Common myeloid progenitor, CD34-positive (primary cell): ENCODE measurements around the gene SP6.

Experiments
- CTCF ChIA-PET: fragments of 350-600 bp; sonication (Branson Sonifier 250); formaldehyde crosslinking; loops from one replicate; lab custom pipeline; 2021; ENCODE audit warnings: antibody characterized with exemption; lab: Charles Lee
- POLR2A ChIA-PET: fragments of 350-600 bp; sonication (Branson Sonifier 250); formaldehyde crosslinking; loops from one replicate; lab custom pipeline; 2021; ENCODE audit warnings: antibody characterized with exemption; lab: Charles Lee
- DNase-seq, 3 donors: peaks; one replicate each; pipeline versions ENCODE4 v3.0.0 to v3.0.0-alpha.2; 2013
- H3K27ac ChIP-seq, 2 experiments: 1 replicate in 1 of 2; 2 replicates in 1 of 2; pipeline ENCODE4 v1.7.0; 2013; ENCODE audit warnings: inconsistent platforms in 2 of 2, low read length in 2 of 2, mild to moderate bottlenecking in 2 of 2, low read depth in 1 of 2, moderate library complexity in 1 of 2; ENCODE audit not compliant: severe bottlenecking in 2 of 2, insufficient read depth in 1 of 2, poor library complexity in 1 of 2
- H3K27me3 ChIP-seq, 5 experiments: replicated peaks in 2 of 5; 1 replicate in 3 of 5; 2 replicates in 2 of 5; pipeline versions ENCODE4 v1.6.1 to v1.7.0; 2013; ENCODE audit warnings: low read length in 4 of 5, mild to moderate bottlenecking in 2 of 5, moderate library complexity in 2 of 5, inconsistent platforms in 1 of 5; ENCODE audit not compliant: insufficient read depth in 5 of 5, control insufficient read depth in 4 of 5
- H3K36me3 ChIP-seq, 4 experiments: 1 replicate in 2 of 4; 2 replicates in 2 of 4; pipeline versions ENCODE4 v1.6.1 to v1.7.0; 2013; ENCODE audit warnings: low read length in 3 of 4, control low read depth in 1 of 4, mild to moderate bottlenecking in 1 of 4; ENCODE audit not compliant: control insufficient read depth in 4 of 4, insufficient read depth in 4 of 4
- H3K4me1 ChIP-seq, 4 experiments: 1 replicate in 3 of 4; 2 replicates in 1 of 4; pipeline versions ENCODE4 v1.6.1 to v1.7.1; 2013; ENCODE audit warnings: low read length in 3 of 4, mild to moderate bottlenecking in 3 of 4, control low read depth in 1 of 4, inconsistent platforms in 1 of 4, moderate library complexity in 1 of 4; ENCODE audit not compliant: control insufficient read depth in 4 of 4, insufficient read depth in 4 of 4; ENCODE audit errors: control extremely low read depth in 1 of 4
- H3K4me3 ChIP-seq, 7 experiments: 1 replicate in 4 of 7; 2 replicates in 3 of 7; pipeline versions ENCODE4 v1.5.1 to v1.7.0; 2013; ENCODE audit warnings: mild to moderate bottlenecking in 7 of 7, low read length in 6 of 7, moderate library complexity in 6 of 7, inconsistent platforms in 2 of 7, low read depth in 2 of 7, control low read depth in 1 of 7; ENCODE audit not compliant: insufficient read depth in 4 of 7, control insufficient read depth in 1 of 7; ENCODE audit errors: extremely low read depth in 1 of 7
- H3K9me3 ChIP-seq, 5 experiments: 1 replicate in 4 of 5; 2 replicates in 1 of 5; pipeline versions ENCODE4 v1.6.1 to v1.7.1; 2013; ENCODE audit warnings: low read length in 4 of 5, mild to moderate bottlenecking in 2 of 5, inconsistent platforms in 1 of 5, low read depth in 1 of 5, moderate library complexity in 1 of 5; ENCODE audit not compliant: control insufficient read depth in 4 of 5, insufficient read depth in 2 of 5; ENCODE audit errors: control extremely low read depth in 1 of 5
- WGBS: methylation state at CpG from one replicate; pipeline ENCODE4 v1.1.5; 2013; ENCODE audit not compliant: insufficient coverage; 5-methylcytosine and 5-hydroxymethylcytosine counted together

SP6 gene

GRCh38 chr17:47829870-47830269 is 21.1 kb downstream of the SP6 start:
- Histone ChIP-seq H3K36me3 (peaks cover 17 to 29% (median 27%) of the 10 kb centered on the region in 4 experiments), H3K4me3 (peak overlapping the region in 1 of 7 experiments; percentile 91), H3K27ac (no peak overlapping the region), H3K4me1 (peaks cover 11 to 38% (median 34%) of the 10 kb centered on the region in 4 experiments), H3K9me3 (no peaks in the 10 kb centered on the region), H3K27me3 (no peaks in the 10 kb centered on the region)
- ChIA-PET CTCF (interaction anchor here (0.9 kb wide), 1 partner anchor 187 kb away, joined by 4 read pairs; no protein-coding TSS in a partner anchor), POLR2A (no interaction called here)
- 67% methylated on average over 1 of the region's 3 CpGs for WGBS
- no peak for DNase-seq

GRCh38 chr17:47823519-47823918 is 27.4 kb downstream of the SP6 start:
- H3K36me3 ChIP-seq = peaks cover 15 to 53% (median 47%) of the 10 kb centered on the region in 4 experiments
- no peaks in the 10 kb centered on the region for H3K9me3 ChIP-seq
- no peaks in the 10 kb centered on the region for H3K27me3 ChIP-seq
- DNase-seq = no peak
- H3K27ac ChIP-seq = no peak overlapping the region
- ChIA-PET CTCF (interaction anchor here (1.5 kb wide), 1 partner anchor 67 kb away, joined by 3 read pairs; no protein-coding TSS in a partner anchor), POLR2A (no interaction called here)
- WGBS = 92% methylated on average over 4 of the region's 4 CpGs
- H3K4me1 ChIP-seq = peaks cover 0 to 29% (median 23%) of the 10 kb centered on the region in 4 experiments
- no peak overlapping the region for H3K4me3 ChIP-seq

GRCh38 chr17:47822785-47823184 is 28.2 kb downstream of the SP6 start:
- no peak overlapping the region for H3K4me3 ChIP-seq

GRCh38 chr17:47821424-47822391 is 29.3 kb downstream of the SP6 start, which contains the start of gene OSBPL7:
OSBPL7 (minus strand) TSS chr17:47821794; CDS start chr17:47820278, 1,516 bp downstream.
- DNase-seq = peak; percentile 89 to 96 (median 94)
- POLR2A ChIA-PET = interaction anchor here (0.8 kb wide), 1 partner anchor 149 kb away, joined by 3 read pairs; the partner anchor contains the start of gene CDK5RAP3
- WGBS = 8% methylated on average over 12 of the region's 21 CpGs
- Histone ChIP-seq H3K4me1 (peaks cover 0 to 29% (median 23%) of the 10 kb centered on the region in 4 experiments), H3K36me3 (peaks cover 9 to 58% (median 46%) of the 10 kb centered on the region in 4 experiments), H3K27me3 (no peaks in the 10 kb centered on the region), H3K27ac (peak within 1 kb of the TSS; percentile 62 to 83), H3K4me3 (peak within 1 kb of the TSS; percentile 60 to 97 (median 89)), H3K9me3 (no peaks in the 10 kb centered on the region)
- CTCF ChIA-PET = interaction anchor here (0.7 to 2.2 kb wide), 10 partner anchors 9 to 70 kb away, joined by 3 to 11 read pairs (median 3); partner anchors contain the start of genes LRRC46, MRPL10 and SCRN2

More at GRCh38 chr17:47822785-47823184, 28.2 kb downstream of the SP6 start:
- peaks cover 0 to 29% (median 23%) of the 10 kb centered on the region in 4 experiments for H3K4me1 ChIP-seq
- 100% methylated on average over 4 of the region's 4 CpGs for WGBS
- CTCF ChIA-PET = interaction anchor here (0.8 to 2.2 kb wide), 5 partner anchors 8 to 68 kb away, joined by 3 to 11 read pairs (median 3); partner anchors contain the start of genes LRRC46, MRPL10 and SCRN2
- POLR2A ChIA-PET = no interaction called here
- H3K27ac ChIP-seq = no peak overlapping the region
- peaks cover 12 to 56% (median 48%) of the 10 kb centered on the region in 4 experiments for H3K36me3 ChIP-seq
- no peaks in the 10 kb centered on the region for H3K27me3 ChIP-seq
- H3K9me3 ChIP-seq = no peaks in the 10 kb centered on the region
- DNase-seq = no peak

- 0% methylated on average over 2 of the region's 4 CpGs for WGBS
- POLR2A ChIA-PET = no interaction called here
Measured at GRCh38 chr17:47821031-47821423, 29.9 kb downstream of the SP6 start.

GRCh38 chr17:47820033-47820789 is 30.8 kb downstream of the SP6 start:
- Histone ChIP-seq H3K4me1 (peaks cover 0 to 29% (median 23%) of the 10 kb centered on the region in 4 experiments), H3K27ac (no peak overlapping the region), H3K9me3 (no peaks in the 10 kb centered on the region), H3K4me3 (peak overlapping the region in 3 of 7 experiments; percentile 8 to 97 (median 90)), H3K36me3 (peaks cover 4 to 60% (median 44%) of the 10 kb centered on the region in 4 experiments), H3K27me3 (no peaks in the 10 kb centered on the region)
- WGBS = 86% methylated on average over 7 of the region's 12 CpGs
- no peak for DNase-seq
- CTCF ChIA-PET = interaction anchor here (2.2 kb wide), 1 partner anchor 20 kb away, joined by 7 read pairs; the partner anchor contains the start of gene SCRN2
- POLR2A ChIA-PET = no interaction called here

More at GRCh38 chr17:47821031-47821423, 29.9 kb downstream of the SP6 start:
- peaks cover 0 to 29% (median 23%) of the 10 kb centered on the region in 4 experiments for H3K4me1 ChIP-seq
- H3K36me3 ChIP-seq = peaks cover 4 to 58% (median 43%) of the 10 kb centered on the region in 4 experiments
- H3K27me3 ChIP-seq = no peaks in the 10 kb centered on the region
- no peak for DNase-seq
- peak overlapping the region; percentile 60 to 97 (median 89) for H3K4me3 ChIP-seq
- no peaks in the 10 kb centered on the region for H3K9me3 ChIP-seq
- peak overlapping the region; percentile 62 to 83 for H3K27ac ChIP-seq
- CTCF ChIA-PET = interaction anchor here (0.7 to 2.2 kb wide), 8 partner anchors 9 to 70 kb away, joined by 3 to 11 read pairs (median 4); partner anchors contain the start of genes LRRC46, MRPL10 and SCRN2
